NOMO-1 (cell line): Measurements from ENCODE around the gene GLRX5.
"Not testable (repeated sequence)": the region's sequence is repeated elsewhere in the genome, so short reads cannot be mapped to it uniquely, and the experiment has no call there.

Experiments used
- DNase-seq, 2 experiments: peaks; one replicate each; lab custom pipeline; 2025; ENCODE audit not compliant: unreplicated experiment in 2 of 2; lab: John Stamatoyannopoulos, UW

GLRX5 gene

DNA sequence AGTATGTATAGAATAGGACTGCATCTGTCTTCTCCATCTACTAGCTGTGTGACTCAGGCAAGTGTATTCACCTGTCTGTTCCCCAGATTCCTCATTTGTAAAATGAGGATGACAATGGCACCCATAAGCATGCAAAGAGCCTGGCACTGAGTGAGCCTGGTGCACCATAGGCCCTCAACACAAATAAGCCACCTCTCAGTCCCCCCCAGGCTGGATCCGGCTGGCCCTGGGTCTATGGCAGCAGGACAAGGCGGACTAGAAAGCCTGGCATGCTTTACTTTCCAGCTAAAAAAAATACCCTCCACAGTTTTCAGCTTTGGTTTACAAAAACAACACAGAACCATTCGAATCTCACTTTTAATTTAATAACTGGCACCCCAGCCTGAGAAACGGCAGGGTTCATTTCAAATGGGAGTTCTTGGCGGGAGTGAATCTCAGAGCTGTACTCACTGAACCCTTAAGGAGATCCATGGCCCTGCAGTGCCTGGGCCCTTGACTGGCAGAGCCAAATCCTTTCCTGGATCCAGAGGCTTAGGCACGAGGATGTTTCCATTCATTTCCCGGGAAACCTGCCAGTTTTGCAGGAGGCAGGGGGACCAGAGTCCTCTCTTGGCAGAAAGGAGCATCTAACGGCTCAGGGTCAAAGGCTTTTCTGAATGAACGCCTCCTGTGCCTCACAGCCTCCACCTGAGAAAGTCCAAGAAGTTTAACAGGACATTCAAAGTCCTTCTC is 36.1 kb upstream of the GLRX5 start:
- DNase-seq, result no peak

- DNase-seq, result no peak
Measured at GRCh38 chr14:95499354-95499750, 35.5 kb upstream of the GLRX5 start.

- DNase-seq, result no peak
Measured at GRCh38 chr14:95500201-95500681, 34.6 kb upstream of the GLRX5 start.

DNA sequence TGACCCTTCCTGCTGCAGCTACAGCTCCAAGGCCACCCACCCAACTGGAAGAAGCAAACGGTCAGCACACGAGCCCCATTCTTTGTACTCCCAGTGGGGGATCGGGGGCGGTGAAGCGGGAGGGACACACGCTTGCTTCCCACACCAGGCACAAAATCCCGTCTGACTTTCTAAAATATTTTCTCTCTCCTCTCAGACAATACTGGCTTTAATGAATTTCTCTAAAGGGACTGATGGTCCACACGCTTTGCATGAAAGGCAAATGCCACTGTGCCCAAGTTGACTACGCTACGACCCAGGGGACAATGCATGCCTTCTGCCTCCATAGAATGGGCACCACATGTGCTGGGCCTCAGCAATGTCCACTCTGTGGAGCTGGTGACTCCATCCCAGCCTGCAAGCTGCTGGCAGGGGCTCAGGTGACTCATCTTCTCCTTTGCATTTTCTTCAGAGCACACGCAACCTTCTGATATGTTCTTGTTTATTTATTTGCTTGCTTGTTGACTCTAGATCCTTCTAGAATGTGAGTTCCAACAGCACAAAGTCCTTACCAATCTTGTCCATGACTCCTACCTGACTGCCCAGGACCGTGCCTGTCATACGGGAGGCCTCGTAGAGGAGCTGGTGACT is 34.0 kb upstream of the GLRX5 start:
- no peak for DNase-seq

DNA sequence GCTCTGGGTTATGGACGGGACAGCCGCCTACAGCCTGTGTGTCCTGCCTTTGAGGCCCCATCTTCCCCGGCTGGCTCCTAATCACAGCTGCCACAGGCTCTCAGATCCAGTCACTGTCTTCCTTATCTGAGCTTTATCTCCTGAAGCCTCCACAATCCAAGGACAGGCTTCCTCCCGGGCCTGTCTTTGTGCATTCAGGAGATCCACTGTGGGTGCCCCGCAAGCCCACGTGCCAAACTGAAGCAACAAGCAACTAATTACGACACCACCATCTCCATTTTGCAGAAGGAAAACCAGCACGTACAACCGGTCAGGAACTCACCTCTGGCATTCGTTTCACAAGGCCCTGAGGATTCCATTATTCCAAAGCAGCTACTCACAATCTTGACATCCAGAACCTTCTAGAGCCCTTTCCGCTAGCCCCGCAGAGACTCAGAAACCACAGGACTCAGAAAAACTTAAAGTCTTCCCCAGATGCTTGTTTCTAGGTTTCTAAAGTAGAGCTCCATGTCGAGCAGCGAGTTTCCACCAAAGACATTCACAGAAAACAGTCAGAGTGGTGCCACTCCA is 32.4 kb upstream of the GLRX5 start:
- peak in 1 of 2 experiments; percentile 41 for DNase-seq

- DNase-seq, result no peak
Measured at GRCh38 chr14:95503365-95504134, 31.3 kb upstream of the GLRX5 start.

GRCh38 chr14:95504135-95505029 is 30.5 kb upstream of the GLRX5 start:
- DNase-seq, result no peak

DNA sequence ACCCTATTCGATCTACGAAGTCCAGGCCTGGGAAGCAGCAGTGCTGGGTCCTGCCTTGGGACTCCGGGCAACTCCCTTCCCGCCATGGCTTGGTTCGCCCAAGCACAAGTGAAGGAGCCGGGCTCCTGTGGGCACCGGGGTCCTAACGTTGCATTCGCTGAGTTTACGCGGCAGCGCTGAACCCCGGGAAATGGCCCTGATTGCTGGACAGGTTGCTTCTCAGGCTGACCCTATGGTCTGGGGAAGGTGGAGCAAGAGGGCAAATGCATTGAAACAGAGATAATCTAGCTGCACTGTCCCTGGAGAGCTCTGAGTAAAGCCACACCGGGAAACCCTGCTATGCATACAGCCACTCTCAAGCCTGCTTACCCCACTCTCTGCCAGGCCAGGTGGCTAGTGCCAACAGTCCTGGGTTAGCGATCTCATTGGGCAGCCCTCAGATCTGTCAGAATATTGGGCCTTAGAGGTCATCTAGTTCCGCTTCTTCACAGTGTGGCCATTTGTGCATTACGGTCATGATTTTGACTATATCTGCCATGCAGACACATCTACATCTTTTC is 29.7 kb upstream of the GLRX5 start:
- DNase-seq, result no peak

DNA sequence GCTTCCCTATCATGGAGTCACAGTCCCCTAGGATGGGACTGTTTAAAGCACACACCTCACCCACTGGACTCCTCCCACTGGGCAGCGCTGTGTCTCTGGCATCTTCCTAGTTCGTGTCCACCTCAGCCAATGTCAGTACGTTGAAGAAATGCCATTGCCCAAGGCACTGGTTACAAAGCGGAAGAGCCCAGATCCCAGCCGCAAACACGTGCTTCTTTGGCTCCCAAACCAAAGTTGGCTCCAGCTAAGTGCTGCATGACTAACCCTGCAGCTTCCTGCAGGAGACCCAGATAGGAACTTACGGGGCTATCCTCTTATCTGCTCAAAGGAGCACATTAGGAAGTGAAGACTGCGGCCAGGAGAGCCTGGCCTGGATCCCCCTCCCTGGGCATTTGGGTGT is 27.7 kb upstream of the GLRX5 start:
- peak; percentile 85 to 88 for DNase-seq

GRCh38 chr14:95507701-95508103 is 27.1 kb upstream of the GLRX5 start:
- no peak for DNase-seq

DNA sequence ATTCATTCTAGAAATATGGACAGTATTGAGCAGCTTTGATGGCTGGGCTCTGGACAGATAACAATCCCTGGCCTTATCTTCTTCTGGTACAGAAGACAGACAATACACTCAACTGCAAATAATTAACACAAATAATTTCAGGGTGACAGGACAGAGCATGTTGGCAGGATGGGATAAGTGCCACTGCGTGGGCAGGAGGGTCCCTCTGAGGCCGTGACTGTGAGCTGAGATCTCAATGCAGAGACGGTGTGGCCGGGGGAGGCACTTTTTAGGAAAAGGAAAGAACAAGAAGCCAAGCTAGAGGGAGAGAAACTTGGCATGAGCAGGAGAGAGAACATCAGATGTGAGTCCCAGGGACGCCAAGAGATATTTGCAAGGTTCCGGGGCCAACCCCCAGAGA is 26.5 kb upstream of the GLRX5 start:
- DNase-seq, result no peak

DNA sequence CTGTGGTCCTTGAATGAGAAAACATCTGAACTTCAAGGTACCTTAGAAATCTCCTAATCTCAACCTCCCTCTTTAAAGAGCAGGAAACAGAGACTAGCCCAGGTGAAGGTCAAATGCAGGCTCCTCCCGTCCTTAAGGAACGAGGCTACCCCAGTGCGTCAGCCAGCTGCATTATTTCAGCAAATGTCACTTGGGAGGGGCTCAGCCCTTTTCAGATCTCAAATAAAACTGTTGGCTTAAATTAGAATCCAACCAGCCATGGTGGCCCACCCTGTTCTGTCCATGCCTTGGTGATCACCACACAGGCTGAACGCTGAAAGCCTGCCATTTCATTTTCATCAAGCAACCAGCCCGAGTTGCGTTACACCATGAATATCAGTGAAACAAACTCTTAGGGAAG is 25.4 kb upstream of the GLRX5 start:
- no peak for DNase-seq

- DNase-seq, result not testable (repeated sequence)
Measured at GRCh38 chr14:95510344-95510743, 24.5 kb upstream of the GLRX5 start.

- no peak for DNase-seq
Measured at GRCh38 chr14:95510804-95511203, 24.0 kb upstream of the GLRX5 start.

DNA sequence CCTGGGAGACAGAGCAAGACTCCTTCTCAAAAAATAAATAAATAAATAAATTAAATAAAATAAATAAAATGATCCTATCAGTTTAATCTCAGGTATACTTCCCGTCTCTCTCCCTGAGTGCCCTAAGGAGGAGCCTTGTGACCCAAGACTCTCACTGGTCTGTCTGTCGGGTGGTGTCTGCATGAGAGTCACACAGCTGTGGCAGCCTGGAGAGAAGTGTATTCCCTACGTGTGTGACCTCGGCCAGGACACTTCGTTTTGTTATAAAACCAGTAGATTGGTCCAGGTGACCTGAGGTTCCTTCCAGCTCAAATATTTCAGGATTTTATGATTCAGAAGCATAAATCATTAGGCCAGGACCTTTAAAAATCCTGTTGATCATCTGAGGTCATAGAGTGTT is 23.2 kb upstream of the GLRX5 start:
- no peak for DNase-seq

DNA sequence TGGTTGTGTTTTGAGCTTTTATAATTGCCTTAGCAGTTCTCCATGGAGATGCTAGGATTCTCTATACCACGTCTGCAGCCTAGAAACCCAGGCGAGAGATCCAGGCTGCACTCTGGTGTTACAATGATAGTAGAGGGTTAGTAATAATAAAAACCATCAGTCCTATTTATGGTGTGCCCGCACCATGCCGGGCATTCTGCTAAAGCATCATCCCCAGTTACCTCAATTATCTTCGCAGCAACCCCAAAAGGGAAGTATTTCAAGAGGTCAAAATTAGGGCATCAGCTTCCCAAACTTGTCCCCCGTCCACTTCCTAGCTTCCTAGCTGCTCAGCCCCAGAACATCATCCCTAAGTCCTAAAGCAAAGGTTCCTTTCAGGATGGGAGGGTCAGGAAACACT is 21.6 kb upstream of the GLRX5 start:
- DNase-seq, result no peak

GRCh38 chr14:95514131-95515079 is 20.4 kb upstream of the GLRX5 start:
- no peak for DNase-seq

- no peak for DNase-seq
Measured at GRCh38 chr14:95515080-95515489, 19.8 kb upstream of the GLRX5 start.
